GM18511 (cell line): Measurements from ENCODE around the gene RRP1B.
"Not testable (repeated sequence)": the region's sequence is repeated elsewhere in the genome, so short reads cannot be mapped to it uniquely, and the experiment has no call there.

Experiments
- ATAC-seq: cut with Tn5 transposase; IDR thresholded peaks from one replicate; pipeline ENCODE4 v1.9.1; 2021; ENCODE audit warnings: mild to moderate bottlenecking, moderate library complexity; ENCODE audit not compliant: unreplicated experiment

Gene RRP1B

GRCh38 chr21:43667191-43667904 lies 8.0 kb downstream of the RRP1B start:
- no peak for ATAC-seq

GRCh38 chr21:43669828-43670605 lies 10.7 kb downstream of the RRP1B start:
- no peak for ATAC-seq

GRCh38 chr21:43675871-43676270 lies 16.5 kb downstream of the RRP1B start:
- ATAC-seq, result no peak

GRCh38 chr21:43676391-43676790 lies 17.0 kb downstream of the RRP1B start:
- no peak for ATAC-seq

GRCh38 chr21:43679951-43680350 lies 20.6 kb downstream of the RRP1B start:
- ATAC-seq, result no peak

GRCh38 chr21:43680421-43680820 lies 21.1 kb downstream of the RRP1B start:
- ATAC-seq, result not testable (repeated sequence)

- no peak for ATAC-seq
Observed at GRCh38 chr21:43681650-43682049, 22.3 kb downstream of the RRP1B start.

GRCh38 chr21:43684424-43684823 lies 25.1 kb downstream of the RRP1B start:
- ATAC-seq, result no peak

- ATAC-seq, result no peak
Observed at GRCh38 chr21:43686811-43687565, 27.6 kb downstream of the RRP1B start.

GRCh38 chr21:43687566-43688399 lies 28.4 kb downstream of the RRP1B start:
- no peak for ATAC-seq

GRCh38 chr21:43688906-43689305 lies 29.5 kb downstream of the RRP1B start:
- no peak for ATAC-seq

GRCh38 chr21:43689556-43690337 lies 30.4 kb downstream of the RRP1B start:
- ATAC-seq, result no peak

- no peak for ATAC-seq
Observed at GRCh38 chr21:43690346-43690745, 31.0 kb downstream of the RRP1B start.

- ATAC-seq, result no peak
Observed at GRCh38 chr21:43691086-43691795, 31.9 kb downstream of the RRP1B start.

- no peak for ATAC-seq
Observed at GRCh38 chr21:43691801-43692200, 32.4 kb downstream of the RRP1B start.

- ATAC-seq, result no peak
Observed at GRCh38 chr21:43692949-43693348, 33.6 kb downstream of the RRP1B start.

- ATAC-seq, result no peak
Observed at GRCh38 chr21:43693981-43694380, 34.6 kb downstream of the RRP1B start.

- no peak for ATAC-seq
Observed at GRCh38 chr21:43694437-43695079, 35.2 kb downstream of the RRP1B start.

- no peak for ATAC-seq
Observed at GRCh38 chr21:43696214-43696613, 36.9 kb downstream of the RRP1B start.
